HEK293 (cell line): ENCODE measurements around the gene MS4A15.

Experiments used
- CTCF ChIA-PET: fragments of 350-600 bp; formaldehyde crosslinking; extraction: SDS; loops from one replicate; lab custom pipeline; 2021; ENCODE audit warnings: antibody characterized with exemption; lab: Yijun Ruan, JAX
- POLR2A ChIA-PET: fragments of 300-600 bp; formaldehyde crosslinking; extraction: SDS; loops from one replicate; lab custom pipeline; 2020; ENCODE audit warnings: antibody characterized with exemption, inconsistent platforms; lab: Yijun Ruan, JAX
- H3K27ac ChIP-seq: fragments of 200-500 bp; sonication (Bioruptor generic); 2 replicates; pipeline ENCODE4 v1.5.1; 2014; ENCODE audit warnings: low read depth, low read length, control low read depth, inconsistent platforms; ENCODE audit errors: extremely low read depth
- H3K36me3 ChIP-seq, 2 experiments: fragments of 200-500 bp in 1 of 2; sonication (Bioruptor generic) in 1 of 2; 1 replicate in 1 of 2; 2 replicates in 1 of 2; pipeline ENCODE4 v1.5.1; 2014 to 2017; ENCODE audit warnings: inconsistent platforms in 2 of 2, low read length in 2 of 2; ENCODE audit not compliant: control insufficient read depth in 2 of 2, insufficient read depth in 1 of 2
- H3K4me1 ChIP-seq: fragments of 200-500 bp; sonication (Bioruptor generic); 2 replicates; pipeline ENCODE4 v1.5.1; 2014; ENCODE audit warnings: mild to moderate bottlenecking, low read length, inconsistent platforms; ENCODE audit not compliant: control insufficient read depth, insufficient read depth
- H3K4me3 ChIP-seq: 2 replicates; pipeline ENCODE4 v1.5.1; 2011; ENCODE audit warnings: low read depth, mild to moderate bottlenecking, control low read depth, low read length, moderate library complexity
- H3K9me3 ChIP-seq: fragments of 200-500 bp; sonication (Bioruptor generic); 2 replicates; pipeline ENCODE4 v1.5.1; 2014; ENCODE audit warnings: low read depth, low read length, inconsistent platforms; ENCODE audit not compliant: control insufficient read depth, insufficient read depth
- GLI2 ChIP-seq: fragments of 450-650 bp; formaldehyde crosslinking; IDR thresholded peaks from 2 replicates; pipeline ENCODE4; 2017; ENCODE audit warnings: missing biosample characterization, missing genetic modification characterization, low read depth, borderline replicate concordance
- KLF1 ChIP-seq: fragments of 450-650 bp; formaldehyde crosslinking; IDR thresholded peaks from 2 replicates; pipeline ENCODE4 v1.5.1; 2016; ENCODE audit warnings: missing biosample characterization, missing genetic modification characterization
- PRDM10 ChIP-seq: fragments of 450-650 bp; formaldehyde crosslinking; IDR thresholded peaks from 2 replicates; pipeline ENCODE4 v1.5.1; 2016; ENCODE audit warnings: missing biosample characterization, missing genetic modification characterization
- REST ChIP-seq: fragments of 450-650 bp; formaldehyde crosslinking; IDR thresholded peaks from 2 replicates; pipeline ENCODE4 v1.5.1; 2016; ENCODE audit warnings: missing biosample characterization, missing genetic modification characterization
- TRIM28 ChIP-seq: IDR thresholded peaks from 2 replicates; pipeline ENCODE4 v1.6.1; 2011; ENCODE audit warnings: low read length, control low read depth, borderline replicate concordance
- ZBTB10 ChIP-seq: fragments of 450-650 bp; formaldehyde crosslinking; IDR thresholded peaks from 2 replicates; pipeline ENCODE4 v1.5.1; 2016; ENCODE audit warnings: missing biosample characterization, missing genetic modification characterization
- ZBTB20 ChIP-seq: fragments of 450-650 bp; formaldehyde crosslinking; IDR thresholded peaks from 2 replicates; pipeline ENCODE4 v1.5.1; 2016; ENCODE audit warnings: missing biosample characterization, missing genetic modification characterization
- ZEB2 ChIP-seq: fragments of 450-650 bp; formaldehyde crosslinking; IDR thresholded peaks from 2 replicates; pipeline ENCODE4 v1.5.1; 2016; ENCODE audit warnings: missing biosample characterization, missing genetic modification characterization
- ZFHX2 ChIP-seq: fragments of 450-650 bp; formaldehyde crosslinking; conservative IDR thresholded peaks from 2 replicates; pipeline ENCODE4 v1.5.1; 2016; ENCODE audit warnings: missing biosample characterization, missing genetic modification characterization
- ZFP69B ChIP-seq: fragments of 450-650 bp; formaldehyde crosslinking; IDR thresholded peaks from 2 replicates; pipeline ENCODE4 v1.5.1; 2016; ENCODE audit warnings: missing biosample characterization, missing genetic modification characterization
- ZNF146 ChIP-seq: fragments of 450-650 bp; formaldehyde crosslinking; IDR thresholded peaks from 2 replicates; pipeline ENCODE4 v1.5.1; 2016; ENCODE audit warnings: missing biosample characterization, missing genetic modification characterization
- ZNF311 ChIP-seq: fragments of 450-650 bp; formaldehyde crosslinking; IDR thresholded peaks from 2 replicates; pipeline ENCODE4 v1.5.1; 2017; ENCODE audit warnings: missing biosample characterization, missing genetic modification characterization, borderline replicate concordance
- ZNF324 ChIP-seq: fragments of 450-650 bp; formaldehyde crosslinking; IDR thresholded peaks from 2 replicates; pipeline ENCODE4 v1.5.1; 2016; ENCODE audit warnings: missing biosample characterization, missing genetic modification characterization
- ZNF350 ChIP-seq: fragments of 450-650 bp; formaldehyde crosslinking; IDR thresholded peaks from 2 replicates; pipeline ENCODE4 v1.5.0; 2017; ENCODE audit warnings: missing biosample characterization, mild to moderate bottlenecking, missing genetic modification characterization
- ZNF433 ChIP-seq: fragments of 450-650 bp; formaldehyde crosslinking; IDR thresholded peaks from 2 replicates; pipeline ENCODE4 v1.5.1; 2016; ENCODE audit warnings: missing biosample characterization, missing genetic modification characterization, low read depth
- ZNF530 ChIP-seq: fragments of 450-650 bp; formaldehyde crosslinking; IDR thresholded peaks from 2 replicates; pipeline ENCODE4 v1.5.1; 2016; ENCODE audit warnings: low read depth, missing biosample characterization, missing genetic modification characterization
- ZNF558 ChIP-seq: fragments of 450-650 bp; formaldehyde crosslinking; IDR thresholded peaks from 2 replicates; pipeline ENCODE4 v1.5.1; 2016; ENCODE audit warnings: missing biosample characterization, missing genetic modification characterization
- ZNF571 ChIP-seq: fragments of 450-650 bp; formaldehyde crosslinking; IDR thresholded peaks from 2 replicates; pipeline ENCODE4 v1.5.0; 2017; ENCODE audit warnings: missing biosample characterization, missing genetic modification characterization
- ZNF580 ChIP-seq: fragments of 450-650 bp; formaldehyde crosslinking; IDR thresholded peaks from 2 replicates; pipeline ENCODE4 v1.5.1; 2016; ENCODE audit warnings: missing biosample characterization, missing genetic modification characterization
- ZNF645 ChIP-seq: fragments of 450-650 bp; formaldehyde crosslinking; IDR thresholded peaks from 2 replicates; pipeline ENCODE4; 2016; ENCODE audit warnings: missing biosample characterization, missing genetic modification characterization
- ZNF791 ChIP-seq: fragments of 450-650 bp; formaldehyde crosslinking; IDR thresholded peaks from 2 replicates; pipeline ENCODE4 v1.5.1; 2016; ENCODE audit warnings: missing biosample characterization, missing genetic modification characterization
- ZXDB ChIP-seq: fragments of 450-650 bp; formaldehyde crosslinking; IDR thresholded peaks from 2 replicates; pipeline ENCODE4 v1.5.1; 2016; ENCODE audit warnings: missing biosample characterization, missing genetic modification characterization

The MS4A15 gene

GRCh38 chr11:60740573-60740972 lies 16.1 kb upstream of the MS4A15 start (continued):
- TF ChIP-seq REST (tag by site-specific recombination), result no peak

- CTCF ChIA-PET, result interaction anchor here (0.9 kb wide), 1 partner anchor 476 kb away, joined by 5 read pairs; no protein-coding TSS in a partner anchor
- Histone ChIP-seq H3K27ac (no peak overlapping the region), H3K9me3 (no peaks in the 10 kb centered on the region), H3K4me1 (no peaks in the 10 kb centered on the region), H3K36me3 (no peaks in the 10 kb centered on the region), H3K4me3 (no peak overlapping the region)
- TF ChIP-seq ZNF791 (tag by site-specific recombination) (no peak), ZNF324 (tag by site-specific recombination) (no peak), ZFP69B (tag by site-specific recombination) (no peak), TRIM28 (no peak), ZBTB20 (no peak), ZNF350 (tag by site-specific recombination) (no peak), ZNF558 (tag by site-specific recombination) (no peak), GLI2 (tag by site-specific recombination) (no peak), ZNF433 (tag by site-specific recombination) (no peak), ZBTB10 (tag by site-specific recombination) (no peak)
- POLR2A ChIA-PET, result no interaction called here
These were observed 15.2 kb upstream of the MS4A15 start for GRCh38 chr11:60741421-60741820.

GRCh38 chr11:60743058-60743457 lies 13.6 kb upstream of the MS4A15 start:
- Histone ChIP-seq H3K36me3 (no peaks in the 10 kb centered on the region), H3K4me1 (no peaks in the 10 kb centered on the region), H3K9me3 (no peaks in the 10 kb centered on the region), H3K27ac (no peak overlapping the region), H3K4me3 (no peak overlapping the region)
- CTCF ChIA-PET, result interaction anchor here (0.9 to 1.3 kb wide), 4 partner anchors 29 to 380 kb away, joined by 3 to 4 read pairs (median 3); no protein-coding TSS in a partner anchor
- POLR2A ChIA-PET, result no interaction called here
- TF ChIP-seq ZNF530 (no peak), ZNF571 (tag by site-specific recombination) (no peak), ZEB2 (tag by site-specific recombination) (no peak), ZXDB (no peak), ZNF645 (tag by site-specific recombination) (no peak), KLF1 (tag by site-specific recombination) (no peak), ZNF311 (tag by site-specific recombination) (no peak), ZNF580 (tag by site-specific recombination) (no peak), PRDM10 (tag by site-specific recombination) (no peak), ZNF146 (tag by site-specific recombination) (no peak), ZFHX2 (no peak)
